GM19025 (cell line): ENCODE measurements around the gene EHF.
A peak's percentile ranks its signal among the peaks of the same experiment; 100 is the strongest.

ENCODE experiments used
- ATAC-seq: cut with Tn5 transposase; IDR thresholded peaks from one replicate; pipeline ENCODE4 v1.9.1; 2021; ENCODE audit warnings: mild to moderate bottlenecking, low read depth, moderate library complexity; ENCODE audit not compliant: unreplicated experiment

Gene EHF

GRCh38 chr11:34621876-34622275 lies 983 bp downstream of the EHF start:
- no peak for ATAC-seq

DNA sequence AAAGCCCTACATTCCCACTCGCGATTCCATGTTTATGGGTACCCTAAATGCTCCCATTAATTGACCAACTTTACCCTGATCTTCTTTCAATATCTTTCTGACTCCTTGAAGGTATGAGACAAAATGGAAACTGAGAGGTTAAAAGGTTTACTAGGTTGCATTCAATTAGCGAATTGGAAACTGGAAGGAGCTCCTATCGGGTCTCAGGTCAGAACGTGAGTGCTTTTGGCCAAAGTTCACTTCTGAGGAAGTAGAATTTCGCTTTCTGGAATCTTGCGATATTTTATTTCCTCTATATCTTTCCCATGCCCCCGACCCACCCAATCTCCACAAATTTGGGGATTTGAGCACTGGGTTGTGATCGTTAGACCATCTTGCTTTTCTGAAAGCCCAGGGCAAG lies 2.6 kb downstream of the EHF start:
- no peak for ATAC-seq

GRCh38 chr11:34624069-34624468 lies 3.2 kb downstream of the EHF start:
- peak; percentile 68 for ATAC-seq

DNA sequence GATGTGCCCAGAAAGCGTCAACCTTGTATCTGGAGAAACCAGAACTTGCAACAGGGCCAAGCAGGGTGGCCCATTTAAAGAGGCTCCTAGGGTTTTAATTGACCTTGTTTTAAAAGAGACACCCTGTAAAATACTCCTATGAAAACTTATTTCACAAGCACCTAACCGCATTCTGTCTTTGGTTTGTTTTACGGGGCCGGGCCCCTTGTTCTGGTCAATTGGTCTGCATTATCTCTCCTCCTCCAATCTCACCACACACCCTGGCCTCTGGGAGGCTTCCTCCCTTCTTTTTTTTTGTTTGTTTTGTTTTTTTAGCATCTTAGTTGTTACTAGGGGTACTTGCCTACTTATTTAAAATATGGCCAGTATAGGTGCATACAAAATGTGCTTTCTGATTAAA lies 4.7 kb downstream of the EHF start:
- ATAC-seq, result no peak

GRCh38 chr11:34626393-34626792 lies 5.5 kb downstream of the EHF start:
- no peak for ATAC-seq

GRCh38 chr11:34627197-34627596 lies 6.3 kb downstream of the EHF start:
- ATAC-seq, result no peak

GRCh38 chr11:34629711-34630110 lies 8.8 kb downstream of the EHF start:
- ATAC-seq, result no peak

- no peak for ATAC-seq
Measured at GRCh38 chr11:34630544-34630943, 9.7 kb downstream of the EHF start.

- no peak for ATAC-seq
Measured at GRCh38 chr11:34631297-34631696, 10.4 kb downstream of the EHF start.

- ATAC-seq, result no peak
Measured at GRCh38 chr11:34631737-34632104, 10.8 kb downstream of the EHF start.

DNA sequence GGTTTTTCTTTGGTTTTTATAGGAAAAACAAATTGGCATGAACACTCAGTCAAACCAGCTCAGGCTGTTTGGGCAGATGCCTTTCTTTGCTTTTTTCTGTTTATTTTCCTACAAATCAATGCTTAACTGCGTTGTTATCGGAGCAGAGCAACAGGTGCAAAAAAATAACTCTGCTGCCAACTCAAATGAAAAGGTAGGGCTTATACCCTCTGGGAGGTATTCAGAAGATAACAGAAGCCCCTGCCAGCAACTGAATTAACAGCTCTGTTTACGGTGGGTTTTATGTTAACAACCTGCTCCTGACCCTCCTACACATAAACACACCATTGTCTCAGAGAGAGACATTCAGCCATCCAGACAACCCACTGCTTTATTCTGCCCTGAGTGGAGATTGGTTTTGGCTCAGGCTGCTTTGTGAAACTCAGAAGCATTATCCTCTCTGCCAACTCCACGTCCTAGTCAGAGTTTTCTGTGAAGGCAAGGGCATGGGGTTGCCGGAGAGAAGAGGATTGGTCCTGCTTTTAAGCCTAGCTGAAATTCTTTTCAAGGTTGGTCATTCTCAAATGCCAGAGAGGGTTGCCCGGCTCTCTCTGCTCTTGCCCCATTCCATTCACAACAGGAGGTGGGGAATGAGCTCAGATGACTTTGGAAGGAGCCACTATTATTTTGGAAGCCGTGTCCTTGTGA lies 11.4 kb downstream of the EHF start:
- no peak for ATAC-seq

DNA sequence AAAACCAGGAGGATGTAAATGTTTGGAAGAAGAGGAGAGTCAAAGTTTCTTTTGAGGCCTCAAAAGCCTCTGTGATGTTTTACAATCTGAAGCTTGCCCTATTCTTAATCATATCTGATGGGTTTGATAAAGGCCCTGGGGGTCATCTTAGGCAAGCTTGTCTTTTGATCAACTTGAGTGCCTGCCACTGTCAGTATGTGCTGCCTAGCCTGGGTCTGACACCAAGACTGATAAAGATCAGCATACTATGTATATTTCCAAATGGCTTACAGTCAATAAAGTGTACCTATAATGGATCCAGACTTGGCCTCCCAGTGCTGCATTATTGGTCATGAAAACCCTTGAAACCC lies 12.7 kb downstream of the EHF start:
- no peak for ATAC-seq

- no peak for ATAC-seq
Measured at GRCh38 chr11:34633990-34634693, 13.2 kb downstream of the EHF start.

GRCh38 chr11:34634694-34635062 lies 13.8 kb downstream of the EHF start:
- ATAC-seq, result no peak

- ATAC-seq, result no peak
Measured at GRCh38 chr11:34636127-34636526, 15.2 kb downstream of the EHF start.

DNA sequence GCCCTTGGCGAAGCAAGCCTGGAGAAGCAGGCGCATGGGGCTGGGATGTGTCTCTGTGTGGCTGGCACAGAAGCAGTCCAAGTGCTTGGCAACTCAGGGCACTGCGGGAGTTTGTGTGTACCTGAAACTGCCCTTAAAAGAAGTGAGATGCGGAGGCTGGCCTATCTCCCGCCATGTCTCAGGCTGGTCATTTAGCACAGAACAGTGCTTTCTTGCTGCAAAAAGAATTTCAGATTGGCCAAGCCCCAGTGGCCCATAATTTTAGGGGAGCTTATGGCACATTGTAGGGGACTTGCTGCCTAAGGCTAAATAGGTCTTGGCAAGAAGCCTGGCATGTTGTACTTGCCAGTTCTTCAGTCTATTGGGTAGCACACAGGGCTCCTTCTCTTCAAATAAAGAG lies 16.4 kb downstream of the EHF start:
- ATAC-seq, result no peak

DNA sequence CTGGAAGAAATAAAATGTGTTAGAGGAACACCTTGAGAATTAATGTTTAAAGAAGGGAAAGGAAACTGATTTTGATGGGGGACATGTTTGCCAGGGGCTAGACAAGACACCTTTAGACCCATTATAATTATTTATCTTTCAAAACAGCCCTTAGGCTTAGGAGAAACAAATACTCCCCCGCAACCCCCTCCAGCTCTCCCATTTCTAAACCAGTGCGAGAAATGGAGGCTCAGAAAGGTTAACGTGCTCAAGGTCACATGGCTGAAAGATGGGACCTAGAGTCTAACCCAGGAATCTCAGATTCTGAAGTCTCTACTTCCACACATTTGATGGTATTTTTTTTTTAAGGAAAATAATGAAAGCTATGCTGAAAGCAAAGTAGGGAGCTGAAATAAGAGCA lies 18.0 kb downstream of the EHF start:
- no peak for ATAC-seq

GRCh38 chr11:34639545-34639944 lies 18.7 kb downstream of the EHF start:
- ATAC-seq, result no peak

DNA sequence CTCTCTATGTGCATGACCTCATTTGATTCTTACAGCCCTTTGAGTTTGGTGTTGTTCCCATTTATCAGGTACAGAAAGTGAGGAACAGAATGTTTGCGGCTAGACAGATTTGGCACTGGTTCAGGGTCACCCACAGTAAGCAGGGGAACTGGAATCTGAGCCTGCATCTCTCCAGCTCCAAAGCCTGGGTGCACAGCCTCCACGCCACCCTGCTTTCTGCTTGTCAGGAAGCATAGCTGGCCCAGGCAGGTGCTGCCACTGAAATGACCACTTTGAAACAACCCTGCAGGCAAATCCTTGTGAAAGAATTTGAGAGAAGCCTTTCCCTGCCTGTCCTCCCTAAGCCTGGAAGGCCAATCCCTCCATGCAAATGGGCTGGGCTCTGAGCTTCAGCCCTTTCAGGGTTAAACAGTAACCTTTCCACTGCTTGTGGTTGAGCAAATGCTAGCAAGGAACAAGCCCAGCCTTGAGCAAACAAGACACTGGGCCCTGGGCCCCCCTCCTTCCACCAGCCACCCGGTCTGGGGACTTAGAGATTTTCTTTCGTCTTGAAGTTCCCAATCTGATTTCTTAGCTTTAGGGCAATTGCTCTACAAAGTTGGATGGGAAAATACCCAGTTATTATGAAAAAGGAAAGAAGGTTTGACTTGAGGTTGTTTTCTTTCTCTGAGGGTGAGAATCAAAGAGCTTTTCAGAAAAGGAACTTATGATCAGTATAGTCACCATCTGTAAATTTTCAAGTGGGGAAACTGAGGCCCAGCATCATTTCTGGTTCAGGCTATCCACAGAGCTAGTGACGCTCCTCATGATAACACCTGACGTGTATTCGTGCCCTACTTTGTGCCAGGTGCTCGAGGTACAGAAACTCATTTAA lies 19.4 kb downstream of the EHF start:
- ATAC-seq, result peak; percentile 64

DNA sequence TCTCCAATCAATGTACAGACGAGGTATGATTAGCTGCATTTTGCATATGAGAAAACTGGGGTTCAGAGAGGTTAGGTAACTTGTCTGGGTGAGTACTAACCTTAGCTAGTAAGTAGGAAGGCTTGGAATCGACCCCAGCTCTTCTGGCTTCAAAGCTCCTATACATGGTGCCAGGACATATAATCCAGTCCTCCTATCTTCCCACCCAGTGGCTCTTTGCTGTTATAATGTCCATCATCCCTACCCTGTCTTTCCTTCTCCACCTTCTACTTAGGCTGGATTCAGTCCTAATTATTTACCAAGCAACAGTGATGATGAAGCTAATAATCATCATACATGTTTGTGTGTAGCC lies 20.0 kb downstream of the EHF start:
- ATAC-seq, result no peak

DNA sequence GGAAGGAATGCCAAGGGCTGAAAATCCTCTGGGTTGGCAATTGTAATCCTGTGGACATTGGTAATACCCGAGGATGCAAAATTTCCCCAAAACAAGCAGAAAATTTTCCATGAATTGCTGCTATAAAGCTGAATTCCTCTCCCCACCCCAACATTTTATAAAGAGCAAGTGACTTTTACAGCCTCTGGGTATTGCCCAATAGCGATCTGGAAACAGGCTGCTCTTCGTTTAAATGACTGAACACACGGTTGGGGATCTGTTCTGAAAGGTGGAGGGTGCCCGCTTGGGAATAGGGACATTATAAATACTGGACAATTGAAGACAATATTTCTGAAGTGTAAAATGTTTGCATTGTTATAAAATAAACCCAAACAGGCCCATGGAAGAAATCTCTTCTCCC lies 20.6 kb downstream of the EHF start:
- no peak for ATAC-seq
